ENCODE measurements around the gene ROPN1B.
A peak's percentile ranks its signal among the peaks of the same experiment; 100 is the strongest.
"Not testable (repeated sequence)": the region's sequence is repeated elsewhere in the genome, so short reads cannot be mapped to it uniquely, and the experiment has no call there.

ROPN1B gene

GRCh38 chr3:125936210-125936815 lies 32.7 kb upstream of the ROPN1B start:
- not testable (repeated sequence) for DNase-seq (ENCODE audit: low spot score); H3K4me3 ChIP-seq (ENCODE audit: low read length in 2 of 2); H3K9ac ChIP-seq (ENCODE audit: low read depth, low read length, poor library complexity); H3K27me3 ChIP-seq (ENCODE audit: control insufficient read depth in 3 of 3, insufficient read depth in 3 of 3, low read depth in 1 of 3, low read length in 3 of 3); H3K14ac ChIP-seq (ENCODE audit: low read length); H2BK15ac ChIP-seq (ENCODE audit: low read length); H3K79me1 ChIP-seq (ENCODE audit: low read depth, low read length); H3K23ac ChIP-seq (ENCODE audit: low read depth, low read length, poor library complexity); H3K18ac ChIP-seq (ENCODE audit: low read length); H2BK12ac ChIP-seq (ENCODE audit: low read length); H2AK5ac ChIP-seq (ENCODE audit: low read depth, low read length); H3K4me1 ChIP-seq (ENCODE audit: control insufficient read depth in 2 of 2, insufficient read depth in 1 of 2, low read depth in 1 of 2, low read length in 2 of 2); H2BK120ac ChIP-seq (ENCODE audit: low read depth, low read length); H3K27ac ChIP-seq (replicated peaks; ENCODE audit: low read length); H4K8ac ChIP-seq (ENCODE audit: low read depth, low read length); H3K36me3 ChIP-seq (replicated peaks in 1 of 2; ENCODE audit: control insufficient read depth in 2 of 2, insufficient read depth in 2 of 2, low read length in 2 of 2); H3K4me2 ChIP-seq (ENCODE audit: insufficient read depth, low read length, poor library complexity, severe bottlenecking); H4K91ac ChIP-seq (ENCODE audit: low read depth, low read length, poor library complexity); H3K9me3 ChIP-seq (replicated peaks in 1 of 2; ENCODE audit: control insufficient read depth in 2 of 2, insufficient read depth in 1 of 2, low read depth in 1 of 2, low read length in 2 of 2); H2BK5ac ChIP-seq (ENCODE audit: low read length); H3K4ac ChIP-seq (ENCODE audit: low read length)
- no CpG with 5 or more reads among the region's 13 CpGs for WGBS, 2 donors (ENCODE audit: extremely low coverage in 2 of 2, insufficient read length in 2 of 2, insufficient replicate concordance in 1 of 2)
- peak overlapping the region; percentile 6 for H2AFZ ChIP-seq (ENCODE audit: low read length)

- not testable (repeated sequence) for H3K4ac ChIP-seq (ENCODE audit: low read length); H2AK5ac ChIP-seq (ENCODE audit: low read depth, low read length); H4K91ac ChIP-seq (ENCODE audit: low read depth, low read length, poor library complexity); H3K18ac ChIP-seq (ENCODE audit: low read length); H3K4me1 ChIP-seq (ENCODE audit: control insufficient read depth in 2 of 2, insufficient read depth in 1 of 2, low read depth in 1 of 2, low read length in 2 of 2); H3K9me3 ChIP-seq (replicated peaks in 1 of 2; ENCODE audit: control insufficient read depth in 2 of 2, insufficient read depth in 1 of 2, low read depth in 1 of 2, low read length in 2 of 2); H3K14ac ChIP-seq (ENCODE audit: low read length); H3K4me2 ChIP-seq (ENCODE audit: insufficient read depth, low read length, poor library complexity, severe bottlenecking); H3K4me3 ChIP-seq (ENCODE audit: low read length in 2 of 2); H2BK12ac ChIP-seq (ENCODE audit: low read length); H3K27ac ChIP-seq (replicated peaks; ENCODE audit: low read length); H2BK15ac ChIP-seq (ENCODE audit: low read length); H3K9ac ChIP-seq (ENCODE audit: low read depth, low read length, poor library complexity); H4K8ac ChIP-seq (ENCODE audit: low read depth, low read length); H2BK5ac ChIP-seq (ENCODE audit: low read length); H3K27me3 ChIP-seq (ENCODE audit: control insufficient read depth in 3 of 3, insufficient read depth in 3 of 3, low read depth in 1 of 3, low read length in 3 of 3); DNase-seq (ENCODE audit: low spot score); H3K36me3 ChIP-seq (replicated peaks in 1 of 2; ENCODE audit: control insufficient read depth in 2 of 2, insufficient read depth in 2 of 2, low read length in 2 of 2); H2AFZ ChIP-seq (ENCODE audit: low read length); H2BK120ac ChIP-seq (ENCODE audit: low read depth, low read length); H3K23ac ChIP-seq (ENCODE audit: low read depth, low read length, poor library complexity); H3K79me1 ChIP-seq (ENCODE audit: low read depth, low read length)
- no CpG with 5 or more reads among the region's 13 CpGs for WGBS, 2 donors (ENCODE audit: extremely low coverage in 2 of 2, insufficient read length in 2 of 2, insufficient replicate concordance in 1 of 2)
Observed at GRCh38 chr3:125936891-125937290, 32.1 kb upstream of the ROPN1B start.

- H3K14ac ChIP-seq (ENCODE audit: low read length); H2BK12ac ChIP-seq (ENCODE audit: low read length); H2BK120ac ChIP-seq (ENCODE audit: low read depth, low read length); H4K91ac ChIP-seq (ENCODE audit: low read depth, low read length, poor library complexity); DNase-seq (ENCODE audit: low spot score); H2AFZ ChIP-seq (ENCODE audit: low read length); H3K4me1 ChIP-seq (ENCODE audit: control insufficient read depth in 2 of 2, insufficient read depth in 1 of 2, low read depth in 1 of 2, low read length in 2 of 2); H4K8ac ChIP-seq (ENCODE audit: low read depth, low read length); H3K9ac ChIP-seq (ENCODE audit: low read depth, low read length, poor library complexity); H2AK5ac ChIP-seq (ENCODE audit: low read depth, low read length); H2BK15ac ChIP-seq (ENCODE audit: low read length); H3K27me3 ChIP-seq (ENCODE audit: control insufficient read depth in 3 of 3, insufficient read depth in 3 of 3, low read depth in 1 of 3, low read length in 3 of 3); H3K4me2 ChIP-seq (ENCODE audit: insufficient read depth, low read length, poor library complexity, severe bottlenecking); H3K36me3 ChIP-seq (replicated peaks in 1 of 2; ENCODE audit: control insufficient read depth in 2 of 2, insufficient read depth in 2 of 2, low read length in 2 of 2); H3K18ac ChIP-seq (ENCODE audit: low read length); H3K4ac ChIP-seq (ENCODE audit: low read length); H2BK5ac ChIP-seq (ENCODE audit: low read length); H3K4me3 ChIP-seq (ENCODE audit: low read length in 2 of 2); H3K9me3 ChIP-seq (replicated peaks in 1 of 2; ENCODE audit: control insufficient read depth in 2 of 2, insufficient read depth in 1 of 2, low read depth in 1 of 2, low read length in 2 of 2); H3K27ac ChIP-seq (replicated peaks; ENCODE audit: low read length); H3K79me1 ChIP-seq (ENCODE audit: low read depth, low read length); H3K23ac ChIP-seq (ENCODE audit: low read depth, low read length, poor library complexity): not testable (repeated sequence)
- WGBS, 2 donors (ENCODE audit: extremely low coverage in 2 of 2, insufficient read length in 2 of 2, insufficient replicate concordance in 1 of 2) = no CpG with 5 or more reads among the region's 2 CpGs
Observed at GRCh38 chr3:125947806-125948205, 21.2 kb upstream of the ROPN1B start.

- H3K9ac ChIP-seq (ENCODE audit: low read depth, low read length, poor library complexity); H2AK5ac ChIP-seq (ENCODE audit: low read depth, low read length); H3K4me2 ChIP-seq (ENCODE audit: insufficient read depth, low read length, poor library complexity, severe bottlenecking); H4K91ac ChIP-seq (ENCODE audit: low read depth, low read length, poor library complexity); H3K18ac ChIP-seq (ENCODE audit: low read length); H3K14ac ChIP-seq (ENCODE audit: low read length); H3K79me1 ChIP-seq (ENCODE audit: low read depth, low read length); H4K8ac ChIP-seq (ENCODE audit: low read depth, low read length); H3K23ac ChIP-seq (ENCODE audit: low read depth, low read length, poor library complexity); H2BK15ac ChIP-seq (ENCODE audit: low read length); H2BK12ac ChIP-seq (ENCODE audit: low read length); H3K27ac ChIP-seq (replicated peaks; ENCODE audit: low read length); H2BK5ac ChIP-seq (ENCODE audit: low read length); H2BK120ac ChIP-seq (ENCODE audit: low read depth, low read length); H3K4me1 ChIP-seq (ENCODE audit: control insufficient read depth in 2 of 2, insufficient read depth in 1 of 2, low read depth in 1 of 2, low read length in 2 of 2); H2AFZ ChIP-seq (ENCODE audit: low read length); H3K9me3 ChIP-seq (replicated peaks in 1 of 2; ENCODE audit: control insufficient read depth in 2 of 2, insufficient read depth in 1 of 2, low read depth in 1 of 2, low read length in 2 of 2); H3K27me3 ChIP-seq (ENCODE audit: control insufficient read depth in 3 of 3, insufficient read depth in 3 of 3, low read depth in 1 of 3, low read length in 3 of 3); DNase-seq (ENCODE audit: low spot score); H3K4me3 ChIP-seq (ENCODE audit: low read length in 2 of 2); H3K36me3 ChIP-seq (replicated peaks in 1 of 2; ENCODE audit: control insufficient read depth in 2 of 2, insufficient read depth in 2 of 2, low read length in 2 of 2); H3K4ac ChIP-seq (ENCODE audit: low read length): not testable (repeated sequence)
- no CpG with 5 or more reads among the region's 3 CpGs for WGBS, 2 donors (ENCODE audit: extremely low coverage in 2 of 2, insufficient read length in 2 of 2, insufficient replicate concordance in 1 of 2)
Observed at GRCh38 chr3:125948901-125949300, 20.1 kb upstream of the ROPN1B start.
